ENCODE results near the gene TMEM30A.

TMEM30A gene

DNA sequence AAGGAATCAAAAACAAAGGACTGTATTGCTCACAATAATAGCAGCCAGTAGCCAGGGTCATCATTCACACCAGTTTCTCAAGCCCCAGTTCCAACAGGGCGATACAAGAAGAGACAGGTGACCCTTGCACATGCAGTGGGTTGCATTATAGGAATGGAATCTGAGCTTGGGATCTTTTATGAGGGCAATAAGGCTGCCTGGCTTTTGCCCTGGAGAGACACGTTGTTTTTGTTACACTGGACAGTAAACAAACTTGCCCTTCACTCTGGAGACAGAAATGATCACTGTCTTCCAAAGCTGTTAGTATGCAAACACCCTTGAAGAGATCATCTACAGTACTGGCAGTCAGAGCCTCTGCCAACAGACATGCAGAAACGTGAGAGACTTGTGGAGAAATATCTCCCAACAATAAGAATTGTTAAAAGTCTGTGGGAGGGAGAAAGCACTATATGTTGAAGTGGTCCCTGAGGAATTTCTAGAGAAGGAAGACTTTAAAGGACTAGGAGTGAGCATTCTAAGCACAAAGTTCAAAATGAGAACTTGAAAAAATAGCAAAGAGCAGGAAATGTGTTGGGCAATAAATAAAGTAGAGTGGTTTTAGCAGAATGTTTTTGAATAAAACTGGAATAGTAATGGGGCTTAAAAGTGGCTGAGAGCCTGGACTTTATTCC, 72.5 kb downstream of the TMEM30A start:
- no peak for DNase-seq

GRCh38 chr6:75210885-75211739, 73.5 kb downstream of the TMEM30A start:
- peak; percentile 22 for DNase-seq

DNA sequence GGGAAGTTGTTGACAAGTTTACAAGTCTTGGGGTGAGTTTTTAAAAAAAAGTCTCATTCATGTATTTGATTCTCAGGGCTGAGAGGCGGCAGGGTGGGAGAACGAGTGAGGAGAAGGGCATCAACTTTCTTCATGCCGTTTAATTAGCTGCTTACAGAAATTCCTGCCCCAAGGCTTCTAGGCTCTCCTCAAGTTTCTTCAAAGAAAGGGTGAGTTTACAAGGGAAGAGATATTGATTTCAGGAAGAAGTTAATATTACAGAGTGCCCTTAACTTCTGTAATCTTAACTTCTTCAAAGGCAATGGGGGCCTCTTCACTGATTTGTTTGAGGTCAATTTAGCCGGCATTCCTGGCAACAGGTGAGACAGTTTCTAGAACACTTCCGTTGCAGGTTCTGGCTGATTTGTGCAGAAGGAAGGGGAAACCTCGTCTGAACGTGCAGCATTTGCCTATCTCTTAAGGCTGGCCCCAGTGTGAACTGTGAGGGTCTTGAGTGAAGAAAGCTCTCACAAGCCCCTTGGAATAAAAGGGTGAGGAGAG, 75.3 kb downstream of the TMEM30A start:
- no peak for DNase-seq

- peak; percentile 84 for DNase-seq
These were observed 76.1 kb downstream of the TMEM30A start for GRCh38 chr6:75208298-75209183.

- DNase-seq, result no peak
These were observed 77.8 kb downstream of the TMEM30A start for GRCh38 chr6:75206576-75207342.

DNA sequence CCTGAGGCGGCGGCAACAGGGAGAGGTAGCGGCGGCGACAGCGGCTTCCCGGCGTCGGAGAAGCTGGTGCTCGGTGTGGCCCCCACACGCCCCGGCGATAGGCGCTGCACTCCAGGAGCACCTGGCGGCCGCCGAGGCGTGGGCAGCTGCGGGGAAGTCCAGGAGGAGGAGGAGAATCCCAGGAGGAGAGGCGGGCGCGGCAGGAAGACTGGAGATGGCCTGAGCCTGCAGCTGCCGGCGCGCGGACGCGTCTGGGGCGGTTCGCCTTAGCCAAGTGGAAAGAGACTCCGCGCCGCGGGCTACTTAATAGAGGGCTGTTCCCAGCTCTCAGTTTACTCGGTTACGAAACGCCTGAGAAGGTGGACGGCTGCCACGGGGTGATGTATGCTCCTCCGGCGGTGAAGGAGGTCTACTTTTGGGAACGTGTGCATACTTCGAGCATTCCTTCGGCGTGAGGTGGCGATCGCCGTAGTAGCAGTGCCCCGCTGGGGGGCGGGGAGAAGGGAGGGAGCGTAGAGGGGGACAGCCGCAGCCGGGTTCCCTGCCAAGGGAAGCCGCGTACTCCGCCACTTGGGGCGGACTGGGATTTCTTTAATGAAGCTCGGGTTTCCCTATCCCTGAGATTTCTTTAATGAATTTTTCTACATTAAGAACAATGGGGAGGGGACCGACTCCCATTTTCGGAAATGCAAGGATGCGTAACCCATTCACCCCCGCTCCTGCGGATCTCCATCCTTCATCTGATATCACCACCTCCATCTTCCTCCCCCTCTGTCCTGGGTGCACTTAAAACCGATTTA, 78.6 kb downstream of the TMEM30A start, which contains the start of gene COL12A1:
TSS of gene COL12A1 (minus strand) at position 278 of the 800 bp plus-strand sequence. CDS start 3,261 bp downstream, outside the sequence.
- peak; percentile 14 for DNase-seq

GRCh38 chr6:75204959-75205775, 79.4 kb downstream of the TMEM30A start:
- DNase-seq, result peak; percentile 19

DNA sequence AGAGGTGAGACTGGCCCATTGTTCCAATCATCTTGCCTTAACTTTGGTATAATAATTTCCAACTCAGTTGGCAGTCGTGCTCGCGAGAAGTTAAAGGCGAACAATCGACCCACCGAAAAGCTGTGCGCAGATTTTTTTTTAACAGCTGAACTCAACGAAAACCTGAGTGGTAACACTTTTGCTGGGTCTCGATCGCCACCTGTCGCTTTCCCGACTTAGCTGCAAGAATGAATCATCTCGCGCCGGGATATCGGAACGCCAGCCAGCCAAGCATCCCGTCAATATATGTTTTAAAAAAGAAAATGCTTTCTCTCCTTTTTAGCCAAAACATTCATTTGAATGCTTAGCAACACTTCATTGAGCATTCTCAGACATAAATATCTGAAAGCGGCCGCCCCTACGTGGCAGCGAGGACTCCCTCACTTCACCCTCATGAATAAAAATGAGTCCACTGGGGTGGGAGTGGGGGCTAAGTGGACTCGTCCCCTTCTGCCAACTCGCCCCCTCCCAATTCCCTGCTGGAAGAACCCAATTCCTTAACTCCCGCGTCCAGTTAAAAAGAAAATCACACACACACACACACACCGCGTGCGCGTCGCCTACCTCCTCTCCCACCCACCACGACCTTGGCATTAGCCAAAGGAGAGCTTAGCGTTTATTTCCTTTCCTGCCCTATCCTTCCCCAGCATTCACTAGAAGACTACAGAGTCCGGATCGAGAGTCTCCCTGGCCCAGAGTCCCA, 80.2 kb downstream of the TMEM30A start:
- peak; percentile 22 for DNase-seq

GRCh38 chr6:75203721-75204120, 80.9 kb downstream of the TMEM30A start:
- no peak for DNase-seq

Measured in activated naive CD4-positive, alpha-beta T cell treated with Interleukin-2 at 50 U/mL for 16 hours (primary cell).